IMR-90 (cell line): ENCODE measurements around the gene DCAKD. TPM values are rescaled to one million over a fixed set of nuclear protein-coding genes. Genes with fewer than 3 reads are reported as not detected.

Source experiments
- ATAC-seq: fragments of 200-7000 bp; cut with Tn5 transposase; 2 replicates; pipeline ENCODE4 v1.9.1; 2020; ENCODE audit warnings: low read depth, mild to moderate bottlenecking, moderate library complexity
- BruUV-seq: library from RNA; stranded (reverse); fragments of 400-500 nt; replicated peaks from 2 replicates; lab custom pipeline; 2021; lab: Mats Ljungman, UMichigan
- CTCF ChIA-PET: fragments of 300-600 bp; formaldehyde crosslinking; extraction: SDS; loops from one replicate; lab custom pipeline; 2021; ENCODE audit warnings: antibody characterized with exemption; lab: Yijun Ruan, JAX
- POLR2A ChIA-PET: fragments of 300-600 bp; sonication (Branson Sonifier 250); formaldehyde crosslinking; loops from one replicate; lab custom pipeline; 2022; ENCODE audit warnings: antibody characterized with exemption; ENCODE audit not compliant: unreplicated experiment; lab: Charles Lee
- DNase-seq: peaks from one replicate; pipeline ENCODE4 v3.0.0; 2013
- H2AFZ ChIP-seq: replicated peaks from 2 replicates; pipeline ENCODE3; 2013; ENCODE audit warnings: low read length, mild to moderate bottlenecking; ENCODE audit not compliant: poor library complexity
- H2AK5ac ChIP-seq: 2 replicates; pipeline ENCODE4 v1.6.1; 2013; ENCODE audit warnings: low read depth, low read length, inconsistent platforms
- H2AK9ac ChIP-seq: replicated peaks from 2 replicates; pipeline ENCODE3; 2013; ENCODE audit warnings: mild to moderate bottlenecking, low read depth, low read length, moderate library complexity; ENCODE audit not compliant: poor library complexity
- H2BK120ac ChIP-seq: 2 replicates; pipeline ENCODE4 v1.6.1; 2013; ENCODE audit warnings: low read depth, low read length, inconsistent platforms
- H2BK15ac ChIP-seq: 3 replicates; pipeline ENCODE4 v1.6.1; 2013; ENCODE audit warnings: low read depth, low read length, inconsistent platforms
- H2BK20ac ChIP-seq: 2 replicates; pipeline ENCODE4 v1.6.1; 2013; ENCODE audit warnings: low read depth, mild to moderate bottlenecking, inconsistent platforms, low read length, moderate library complexity
- H2BK5ac ChIP-seq: 2 replicates; pipeline ENCODE4 v1.6.1; 2013; ENCODE audit warnings: mild to moderate bottlenecking, low read depth, low read length, inconsistent platforms; ENCODE audit not compliant: poor library complexity, severe bottlenecking
- H3K14ac ChIP-seq: replicated peaks from 2 replicates; pipeline ENCODE4 v1.6.1; 2013; ENCODE audit warnings: low read depth, low read length, inconsistent platforms
- H3K18ac ChIP-seq: 2 replicates; pipeline ENCODE4 v1.6.1; 2013; ENCODE audit warnings: low read depth, low read length, control low read depth
- H3K23ac ChIP-seq: 2 replicates; pipeline ENCODE4 v1.6.1; 2013; ENCODE audit warnings: low read depth, low read length, inconsistent platforms
- H3K27ac ChIP-seq: 2 replicates; pipeline ENCODE4 v1.5.1; 2013; ENCODE audit warnings: mild to moderate bottlenecking, control low read depth, low read length; ENCODE audit not compliant: insufficient read depth
- H3K27me3 ChIP-seq: 2 replicates; pipeline ENCODE4 v1.6.1; 2013; ENCODE audit warnings: low read length; ENCODE audit not compliant: control insufficient read depth, insufficient read depth
- H3K36me3 ChIP-seq: 2 replicates; pipeline ENCODE4 v1.6.1; 2013; ENCODE audit warnings: low read length, mixed read lengths; ENCODE audit not compliant: control insufficient read depth, insufficient read depth
- H3K4ac ChIP-seq: 2 replicates; pipeline ENCODE4 v1.6.1; 2013; ENCODE audit warnings: low read depth, low read length, inconsistent platforms
- H3K4me1 ChIP-seq: 2 replicates; pipeline ENCODE4 v1.6.1; 2013; ENCODE audit warnings: low read length, mixed read lengths; ENCODE audit not compliant: control insufficient read depth, insufficient read depth
- H3K4me2 ChIP-seq: 2 replicates; pipeline ENCODE4 v1.6.1; 2013; ENCODE audit warnings: low read depth, mild to moderate bottlenecking, control low read depth, low read length, moderate library complexity
- H3K4me3 ChIP-seq: 2 replicates; pipeline ENCODE4 v1.5.1; 2013; ENCODE audit warnings: low read depth, mild to moderate bottlenecking, control low read depth, low read length, moderate library complexity; ENCODE audit not compliant: insufficient read depth
- H3K56ac ChIP-seq: 2 replicates; pipeline ENCODE4 v1.6.1; 2013; ENCODE audit warnings: low read length, inconsistent platforms; ENCODE audit not compliant: insufficient read depth; ENCODE audit errors: extremely low read depth
- H3K79me1 ChIP-seq, 2 experiments: 2 replicates each; pipeline ENCODE4 v1.6.1; 2013; ENCODE audit warnings: low read length in 2 of 2, inconsistent platforms in 1 of 2, low read depth in 1 of 2
- H3K9ac ChIP-seq: 2 replicates; pipeline ENCODE4 v1.6.1; 2013; ENCODE audit warnings: low read depth, low read length, control low read depth
- H3K9me1 ChIP-seq: 2 replicates; pipeline ENCODE4 v1.6.1; 2013; ENCODE audit warnings: low read length, inconsistent platforms; ENCODE audit not compliant: insufficient read depth
- H3K9me3 ChIP-seq: 2 replicates; pipeline ENCODE4 v1.6.1; 2013; ENCODE audit warnings: low read length; ENCODE audit not compliant: control insufficient read depth, insufficient read depth
- H4K20me1 ChIP-seq: 2 replicates; pipeline ENCODE4 v1.6.1; 2013; ENCODE audit warnings: low read length, inconsistent platforms; ENCODE audit not compliant: insufficient read depth
- H4K5ac ChIP-seq: 2 replicates; pipeline ENCODE4 v1.6.1; 2013; ENCODE audit warnings: mild to moderate bottlenecking, low read depth, low read length, control low read depth
- H4K8ac ChIP-seq, 2 experiments: 2 replicates each; pipeline ENCODE4 v1.6.1; 2013; ENCODE audit warnings: low read depth in 2 of 2, low read length in 2 of 2, control low read depth in 1 of 2, inconsistent platforms in 1 of 2
- H4K91ac ChIP-seq: 2 replicates; pipeline ENCODE4 v1.6.1; 2013; ENCODE audit warnings: low read depth, low read length, inconsistent platforms; ENCODE audit not compliant: insufficient read depth
- CEBPB ChIP-seq: IDR thresholded peaks from 2 replicates; pipeline ENCODE4 v1.6.1; 2012; ENCODE audit warnings: low read depth, low read length, improper control_type of control experiment
- CHD1 ChIP-seq: IDR thresholded peaks from 2 replicates; pipeline ENCODE4 v1.6.1; 2012; ENCODE audit warnings: low read depth, low read length, improper control_type of control experiment
- RFX5 ChIP-seq: IDR thresholded peaks from 2 replicates; pipeline ENCODE4 v1.8.0; 2012; ENCODE audit warnings: low read depth, mild to moderate bottlenecking, low read length, moderate library complexity
- WGBS, 2 experiments: methylation state at CpG; one replicate each; pipeline versions ENCODE4 v1.1.5 to v1.1.7; 2013; ENCODE audit warnings: missing lambda C conversion rate in 2 of 2; ENCODE audit not compliant: insufficient read length in 1 of 2; ENCODE audit errors: extremely low coverage in 2 of 2; 5-methylcytosine and 5-hydroxymethylcytosine counted together
- dilution Hi-C: fragments of 300-500 bp; cut with HindIII; formaldehyde crosslinking; loops from one replicate; pipeline ENCODE4 v1.14.3; 2018; ENCODE audit warnings: low sequenced_read_pairs; ENCODE audit not compliant: unreplicated experiment
- in situ Hi-C: fragments of 300-500 bp; cut with MboI; formaldehyde crosslinking; loops from 3 replicates; pipeline ENCODE4 v1.14.3; 2019; ENCODE audit warnings: low sequenced_read_pairs, inconsistent platforms, mixed read lengths
- intact Hi-C: fragments of 100-400 bp; cut with micrococcal nuclease; formaldehyde crosslinking; loops from 2 replicates; pipeline ENCODE4 v1.10.0; 2022
- polyA plus RNA-seq, 3 experiments: library from polyadenylated mRNA; depleted of rRNA; stranded (reverse); fragments of >200 nt; gene quantifications; 2 replicates each; pipeline ENCODE4 v1.2.3, GENCODE V29; 2012; ENCODE audit warnings: low replicate concordance in 1 of 3
- total RNA-seq: library from RNA; depleted of rRNA; stranded (reverse); fragments of >200 nt; gene quantifications from 2 replicates; pipeline ENCODE4 v1.2.3, GENCODE V29; 2012
- TF ChIP-seq, protein P1 (sequence below): fragments of 150-350 bp; IDR thresholded peaks from 2 replicates; pipeline ENCODE4 v1.6.1; 2017; ENCODE audit warnings: mild to moderate bottlenecking, antibody characterized with exemption, low read length, low read depth

DCAKD gene
- total and polyA plus RNA-seq, 2 of the 4 experiments (the other 2 are of a cell fraction): 31.3 to 47.9 TPM

DNA sequence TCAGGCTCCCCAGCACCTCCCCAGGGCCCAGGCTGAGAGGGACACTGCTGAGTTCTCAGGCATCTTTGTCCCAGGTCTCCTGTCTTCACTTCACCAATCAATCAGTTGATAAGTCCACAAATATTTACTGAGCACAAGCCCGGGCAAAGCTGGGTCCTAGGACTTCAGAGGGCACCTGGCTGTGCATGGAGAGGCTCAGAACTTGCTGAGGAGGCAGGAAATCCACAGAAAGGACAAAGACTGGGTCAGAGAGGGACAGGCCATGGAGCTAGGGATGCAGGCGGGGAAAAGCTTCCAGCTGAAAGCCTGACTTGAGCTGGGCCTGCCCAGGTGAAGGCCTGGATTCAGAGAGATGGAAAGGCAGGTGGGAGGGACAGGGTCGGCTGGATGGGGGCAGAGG is 50.1 kb downstream of the DCAKD start:
- H2AK9ac ChIP-seq: no peak overlapping the region
- no peak overlapping the region for H2BK120ac ChIP-seq
- no peaks in the 10 kb centered on the region for H3K36me3 ChIP-seq
- ChIA-PET POLR2A (no interaction called here), CTCF (no interaction called here)
- in situ Hi-C loops (no loop called here), dilution Hi-C loops (no loop called here), intact Hi-C loops (no loop called here)
- H3K4me3 ChIP-seq: no peak overlapping the region
- H3K23ac ChIP-seq: no peak overlapping the region
- no peak overlapping the region for H3K27ac ChIP-seq
- no peak overlapping the region for H2BK5ac ChIP-seq
- no peak overlapping the region for H3K4ac ChIP-seq
- peaks cover 4% of the 10 kb centered on the region; the same call in 1 of the 2 replicates for H3K9me3 ChIP-seq
- no peaks in the 10 kb centered on the region for H3K9me1 ChIP-seq
- no peak overlapping the region for H2AK5ac ChIP-seq
- H3K79me1 ChIP-seq: no peaks in the 10 kb centered on the region
- no peak overlapping the region for H2BK20ac ChIP-seq
- no TSS peak for BruUV-seq
- H3K9ac ChIP-seq: no peak overlapping the region
- WGBS, 2 experiments: 20% methylated on average over 1 of the region's 3 CpGs; no CpG with 5 or more reads in 1 of the 2 experiments
- no peak overlapping the region for H3K56ac ChIP-seq
- no peak for TF ChIP-seq RFX5
- TF ChIP-seq, protein P1, sequence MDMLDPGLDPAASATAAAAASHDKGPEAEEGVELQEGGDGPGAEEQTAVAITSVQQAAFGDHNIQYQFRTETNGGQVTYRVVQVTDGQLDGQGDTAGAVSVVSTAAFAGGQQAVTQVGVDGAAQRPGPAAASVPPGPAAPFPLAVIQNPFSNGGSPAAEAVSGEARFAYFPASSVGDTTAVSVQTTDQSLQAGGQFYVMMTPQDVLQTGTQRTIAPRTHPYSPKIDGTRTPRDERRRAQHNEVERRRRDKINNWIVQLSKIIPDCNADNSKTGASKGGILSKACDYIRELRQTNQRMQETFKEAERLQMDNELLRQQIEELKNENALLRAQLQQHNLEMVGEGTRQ: no peak
- TF ChIP-seq CEBPB: no peak
- TF ChIP-seq CHD1: no peak
- no peak for ATAC-seq
- no peak overlapping the region for H4K5ac ChIP-seq
- H3K4me2 ChIP-seq: no peak overlapping the region
- H4K8ac ChIP-seq: no peak overlapping the region
- no peak overlapping the region for H2BK15ac ChIP-seq
- peaks cover 37% of the 10 kb centered on the region for H3K27me3 ChIP-seq
- no peaks in the 10 kb centered on the region; the same call in 1 of the 2 replicates for H3K4me1 ChIP-seq
- DNase-seq: no peak
- H4K91ac ChIP-seq: no peak overlapping the region
- H4K20me1 ChIP-seq: no peaks in the 10 kb centered on the region
- no peak overlapping the region for H3K14ac ChIP-seq
- H3K18ac ChIP-seq: no peak overlapping the region
- H2AFZ ChIP-seq: no peak overlapping the region
